Activated CD4-positive, alpha-beta T cell treated with anti-CD3 and anti-CD28 coated beads for 36 hours (primary cell): ENCODE data around the gene TGIF1. TPM values are rescaled to one million over a fixed set of nuclear protein-coding genes. Genes with fewer than 3 reads are reported as not detected.

Source experiments
- ATAC-seq: fragments of 200-7000 bp; cut with Tn5 transposase; one replicate; pipeline ENCODE4 v1.10.0; 2021; ENCODE audit warnings: mild to moderate bottlenecking, moderate library complexity
- CTCF ChIA-PET: fragments of 350-600 bp; sonication (Branson Sonifier 250); formaldehyde crosslinking; loops from one replicate; lab custom pipeline; 2021; ENCODE audit warnings: antibody characterized with exemption; lab: Charles Lee
- POLR2A ChIA-PET: fragments of 350-600 bp; sonication (Branson Sonifier 250); formaldehyde crosslinking; loops from one replicate; lab custom pipeline; 2021; ENCODE audit warnings: antibody characterized with exemption, inconsistent platforms; lab: Charles Lee
- DNase-seq: peaks from one replicate; pipeline ENCODE4 v3.0.0-alpha.2; 2020
- H3K27ac Mint-ChIP-seq: one replicate; pipeline ENCODE4 v1.8.0; 2021; ENCODE audit warnings: mixed read lengths
- H3K27me3 Mint-ChIP-seq: one replicate; pipeline ENCODE4 v1.8.0; 2021; ENCODE audit warnings: mixed read lengths
- H3K36me3 Mint-ChIP-seq: one replicate; pipeline ENCODE4 v1.8.0; 2021; ENCODE audit warnings: low read depth, mixed read lengths
- H3K4me1 Mint-ChIP-seq: one replicate; pipeline ENCODE4 v1.8.0; 2021; ENCODE audit warnings: mixed read lengths
- H3K4me3 Mint-ChIP-seq: one replicate; pipeline ENCODE4 v1.8.0; 2021; ENCODE audit warnings: mild to moderate bottlenecking, moderate library complexity, mixed read lengths
- H3K9me3 Mint-ChIP-seq: one replicate; pipeline ENCODE4 v1.8.0; 2021; ENCODE audit warnings: low read depth, mixed read lengths
- intact Hi-C, 2 experiments: fragments of 100-400 bp; cut with DNase I in 1 of 2; cut with micrococcal nuclease in 1 of 2; formaldehyde crosslinking; loops; one replicate each; pipeline versions ENCODE4 v1.14.2 to v1.15.1; 2022 to 2024; cut with DNase I, micrococcal nuclease
- total RNA-seq, 2 experiments: library from RNA; stranded (reverse); gene quantifications; one replicate each; pipeline ENCODE4 v1.2.3, GENCODE V29; 2021

TGIF1 gene
- total RNA-seq, 2 experiments from 2014 or later = 42.7 to 46.3 TPM

DNA sequence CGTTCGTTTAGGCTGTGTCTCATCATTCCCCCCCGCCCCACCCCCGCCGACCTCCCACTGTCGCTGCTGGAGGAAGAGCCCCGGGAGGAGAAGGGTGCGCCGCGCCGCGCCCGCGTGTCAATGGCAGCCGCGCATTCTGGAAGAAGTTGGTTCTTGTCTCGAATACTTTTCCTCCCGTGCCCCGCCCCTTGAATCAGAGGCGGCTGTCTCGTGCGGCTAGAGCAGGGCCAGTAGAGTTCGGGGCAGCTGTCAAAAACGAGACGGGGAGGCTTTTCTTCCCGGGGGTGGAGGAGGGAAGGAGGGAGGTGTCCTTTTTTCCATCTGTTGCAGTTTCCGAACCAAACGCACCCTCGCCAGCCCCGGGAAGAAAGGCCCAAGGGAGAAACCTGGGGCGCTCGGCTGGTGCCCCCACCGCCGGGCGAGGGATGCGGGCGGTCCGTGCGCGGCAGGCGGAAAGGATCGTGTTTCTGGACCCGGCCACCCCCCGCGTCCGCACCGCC lies 410 bp upstream of the TGIF1 start:
- H3K9me3 Mint-ChIP-seq = no peaks in the 10 kb centered on the region
- peak; percentile 2 for ATAC-seq
- H3K27ac Mint-ChIP-seq = peak overlapping the region; percentile 97
- ChIA-PET POLR2A (interaction anchor here (0.5 to 2.6 kb wide), 5 partner anchors 9 to 403 kb away, joined by 3 to 17 read pairs (median 3); no protein-coding TSS in a partner anchor), CTCF (interaction anchor here (0.7 to 1.7 kb wide), 2 partner anchors 140 to 168 kb away, joined by 4 read pairs; no protein-coding TSS in a partner anchor)
- peak overlapping the region; percentile 94 for H3K4me3 Mint-ChIP-seq
- peak; percentile 85 for DNase-seq
- peaks cover 36% of the 10 kb centered on the region for H3K4me1 Mint-ChIP-seq
- peaks cover 20% of the 10 kb centered on the region for H3K36me3 Mint-ChIP-seq
- intact Hi-C loops = loop anchor here (2.0 to 5.0 kb wide), 15 partner anchors 37 to 1848 kb away; partner anchors contain the start of genes METTL4 (in 1 of the 2), MYL12A (in 1 of the 2), MYL12B (in 1 of the 2) and NDC80 (in 1 of the 2)
- H3K27me3 Mint-ChIP-seq = no peaks in the 10 kb centered on the region

- Mint-ChIP-seq H3K9me3 (no peaks in the 10 kb centered on the region), H3K4me3 (peak overlapping the region; percentile 94), H3K27me3 (no peaks in the 10 kb centered on the region), H3K4me1 (peaks cover 48% of the 10 kb centered on the region), H3K27ac (peak overlapping the region; percentile 99), H3K36me3 (peaks cover 20% of the 10 kb centered on the region)
- DNase-seq = no peak
- intact Hi-C loops = loop anchor here (1.0 to 5.0 kb wide), 14 partner anchors 70 to 1847 kb away; partner anchors contain the start of genes MYL12B (in 2 of the 2), MYL12A (in 1 of the 2), SMCHD1 (in 1 of the 2) and ZBTB14 (in 1 of the 2)
- no peak for ATAC-seq
- ChIA-PET POLR2A (interaction anchor here (0.7 to 3.6 kb wide), 4 partner anchors 8 to 472 kb away, joined by 3 to 58 read pairs (median 4); no protein-coding TSS in a partner anchor), CTCF (interaction anchor here (0.6 to 5.4 kb wide), 7 partner anchors 15 to 292 kb away, joined by 3 to 54 read pairs (median 4); no protein-coding TSS in a partner anchor)
Observed at GRCh38 chr18:3450799-3451182, 819 bp downstream of the TGIF1 start.

- Mint-ChIP-seq H3K27ac (peak overlapping the region; percentile 99), H3K4me3 (peak overlapping the region; percentile 94), H3K36me3 (peaks cover 26% of the 10 kb centered on the region), H3K9me3 (no peaks in the 10 kb centered on the region), H3K27me3 (no peaks in the 10 kb centered on the region), H3K4me1 (peaks cover 50% of the 10 kb centered on the region)
- ChIA-PET CTCF (interaction anchor here (0.6 to 5.4 kb wide), 12 partner anchors 15 to 445 kb away, joined by 3 to 54 read pairs (median 6); no protein-coding TSS in a partner anchor), POLR2A (interaction anchor here (0.7 to 3.6 kb wide), 6 partner anchors 8 to 472 kb away, joined by 3 to 58 read pairs (median 4); partner anchors contain the start of gene MYL12A)
- peak; percentile 24 for ATAC-seq
- DNase-seq = peak; percentile 94
- intact Hi-C loops = loop anchor here (1.0 to 5.0 kb wide), 14 partner anchors 71 to 1846 kb away; partner anchors contain the start of genes MYL12B (in 2 of the 2), MYL12A (in 1 of the 2), SMCHD1 (in 1 of the 2) and ZBTB14 (in 1 of the 2)
Observed at GRCh38 chr18:3451183-3451988, 1.4 kb downstream of the TGIF1 start.

DNA sequence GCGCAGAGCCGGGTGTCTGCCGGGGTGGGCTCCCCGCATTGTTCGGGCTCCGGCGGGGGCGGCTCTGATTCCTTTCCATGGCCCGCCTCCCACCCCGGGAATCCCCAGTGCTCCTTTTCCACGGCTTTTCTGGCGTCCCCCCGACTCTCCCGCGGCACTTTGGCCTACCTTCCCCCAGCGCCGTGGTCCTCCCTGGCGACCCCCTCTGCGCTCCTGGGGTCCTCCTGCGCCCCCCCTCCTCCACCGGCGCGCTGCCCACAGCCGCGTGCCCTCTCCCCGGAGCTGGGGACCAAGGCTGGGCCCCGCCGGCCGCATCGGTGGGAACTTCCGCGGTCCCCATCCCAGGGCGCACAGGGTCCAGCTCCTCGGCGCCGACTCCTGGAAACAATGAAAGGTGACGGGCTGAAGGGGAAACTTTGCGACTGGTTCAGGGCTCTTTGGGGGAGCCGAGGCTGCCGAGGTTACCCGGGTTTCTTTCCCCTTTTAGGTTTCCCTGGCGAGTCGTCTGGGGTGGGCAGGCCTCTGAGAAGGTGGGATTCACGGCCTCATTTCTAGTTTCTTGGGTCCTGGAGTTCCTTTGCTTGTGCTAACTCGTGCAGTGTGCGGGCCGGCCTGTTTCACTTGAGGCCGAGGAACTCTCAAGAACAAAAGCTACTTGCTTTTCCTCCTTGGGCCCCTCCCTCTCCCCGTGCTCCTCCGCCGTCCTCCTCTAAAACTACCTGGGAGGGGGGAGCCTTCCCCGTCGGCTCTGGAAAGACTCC lies 2.2 kb downstream of the TGIF1 start:
- CTCF ChIA-PET = interaction anchor here (0.6 to 5.4 kb wide), 13 partner anchors 9 to 214 kb away, joined by 3 to 54 read pairs (median 4); no protein-coding TSS in a partner anchor
- ATAC-seq (no peak), DNase-seq (peak; percentile 66)
- peaks cover 33% of the 10 kb centered on the region for H3K36me3 Mint-ChIP-seq
- H3K9me3 Mint-ChIP-seq = no peaks in the 10 kb centered on the region
- peak overlapping the region; percentile 99 for H3K27ac Mint-ChIP-seq
- peak overlapping the region; percentile 94 for H3K4me3 Mint-ChIP-seq
- peaks cover 50% of the 10 kb centered on the region for H3K4me1 Mint-ChIP-seq
- POLR2A ChIA-PET = interaction anchor here (0.6 to 3.6 kb wide), 5 partner anchors 21 to 205 kb away, joined by 3 to 58 read pairs (median 4); partner anchors contain the start of gene MYL12A
- intact Hi-C loops = loop anchor here (1.0 to 5.0 kb wide), 14 partner anchors 71 to 1845 kb away; partner anchors contain the start of genes MYL12B (in 2 of the 2), MYL12A (in 1 of the 2), SMCHD1 (in 1 of the 2) and ZBTB14 (in 1 of the 2)
- H3K27me3 Mint-ChIP-seq = no peaks in the 10 kb centered on the region

DNA sequence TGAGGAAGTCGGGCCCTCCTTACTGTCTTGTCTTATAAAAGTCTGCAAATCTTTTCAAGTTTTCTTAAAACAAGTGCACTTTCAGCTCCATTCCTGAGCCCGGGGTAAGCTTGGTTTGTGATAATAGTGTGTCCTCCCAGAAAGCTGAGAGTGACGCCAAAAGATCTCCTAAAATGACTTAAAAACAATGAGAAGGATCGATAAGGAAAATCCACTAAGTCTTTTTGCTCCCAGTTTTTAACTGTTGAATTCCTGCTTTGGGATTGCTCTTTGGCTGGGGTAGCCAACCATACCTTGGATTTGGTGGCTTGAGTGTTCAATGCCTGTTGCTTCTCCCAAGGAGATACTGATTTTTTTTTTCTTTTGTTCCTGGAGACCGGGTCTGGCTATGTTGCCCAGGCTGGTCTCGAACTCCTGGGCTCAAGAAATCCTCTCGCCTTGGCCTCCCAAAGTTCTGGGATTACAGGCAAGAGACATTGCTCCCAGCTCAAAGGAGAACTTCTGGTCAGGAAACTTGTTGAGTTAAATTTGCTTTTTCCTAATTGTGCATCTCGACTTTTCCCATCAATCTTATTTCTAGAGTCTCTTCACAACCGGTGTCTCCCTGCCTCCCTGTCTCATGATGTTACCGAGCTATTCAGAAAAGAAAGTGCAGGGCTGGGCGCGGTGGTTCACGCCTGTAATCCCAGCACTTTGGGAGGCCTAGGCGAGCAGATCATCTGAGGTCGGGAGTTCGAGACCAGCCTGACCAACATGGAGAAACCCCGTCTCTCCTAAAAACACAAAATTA lies 3.0 kb downstream of the TGIF1 start:
- ATAC-seq (no peak), DNase-seq (no peak)
- Mint-ChIP-seq H3K36me3 (peaks cover 39% of the 10 kb centered on the region), H3K27me3 (no peaks in the 10 kb centered on the region), H3K9me3 (no peaks in the 10 kb centered on the region), H3K4me1 (peaks cover 51% of the 10 kb centered on the region), H3K27ac (peak overlapping the region; percentile 99), H3K4me3 (peak overlapping the region; percentile 94)
- CTCF ChIA-PET = interaction anchor here (0.6 to 5.4 kb wide), 14 partner anchors 8 to 213 kb away, joined by 3 to 54 read pairs (median 5); no protein-coding TSS in a partner anchor
- intact Hi-C loops = loop anchor here (5.0 kb wide), 9 partner anchors 89 to 1844 kb away; partner anchors contain the start of genes MYL12A (in 1 of the 2), MYL12B (in 1 of the 2), SMCHD1 (in 1 of the 2) and ZBTB14 (in 1 of the 2)
- POLR2A ChIA-PET = interaction anchor here (0.6 to 3.6 kb wide), 5 partner anchors 20 to 206 kb away, joined by 3 to 58 read pairs (median 4); partner anchors contain the start of gene MYL12A

DNA sequence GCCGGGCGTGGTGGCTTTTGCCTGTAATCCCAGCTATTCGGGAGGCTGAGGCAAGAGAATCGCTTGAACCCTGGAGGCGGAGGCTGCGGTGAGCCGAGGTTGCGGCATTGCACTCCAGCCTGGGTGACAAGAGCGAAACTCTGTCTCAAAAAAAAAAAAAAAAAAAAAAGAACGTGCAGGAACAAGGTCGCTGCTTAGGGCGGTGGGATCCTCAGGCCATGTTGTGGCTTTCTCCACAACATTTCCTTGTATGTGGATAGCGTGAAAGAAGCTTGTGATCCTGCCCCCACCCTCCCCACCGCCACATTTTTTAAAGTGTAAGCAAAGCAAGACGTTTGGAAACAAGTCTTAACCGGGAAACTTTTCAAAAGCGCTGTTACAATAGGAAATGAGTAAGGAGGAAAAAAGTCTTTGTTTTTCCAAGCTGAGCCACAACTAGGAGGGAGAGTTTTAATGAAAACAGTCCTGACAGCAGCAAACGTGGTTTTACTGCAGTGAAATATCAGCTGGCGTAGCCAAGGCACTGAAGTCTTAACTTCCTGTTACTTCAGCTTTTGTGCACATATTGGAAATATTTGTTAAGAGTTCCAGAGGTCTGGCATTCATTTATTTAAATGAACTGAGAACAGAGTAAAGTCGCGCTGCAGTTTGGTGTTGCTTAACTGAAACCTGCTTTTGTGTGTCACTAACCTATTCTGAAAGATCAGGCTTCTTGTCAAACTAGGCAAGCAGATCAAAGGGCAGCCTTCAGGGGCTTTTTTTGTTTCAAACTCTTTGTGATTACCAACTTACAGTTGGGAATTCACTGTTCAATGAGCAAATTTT lies 3.8 kb downstream of the TGIF1 start:
- DNase-seq = peak; percentile 66
- intact Hi-C loops = loop anchor here (1.0 to 5.0 kb wide), 15 partner anchors 73 to 1844 kb away; partner anchors contain the start of genes MYL12A (in 1 of the 2), MYL12B (in 1 of the 2), SMCHD1 (in 1 of the 2) and ZBTB14 (in 1 of the 2)
- peaks cover 48% of the 10 kb centered on the region for H3K36me3 Mint-ChIP-seq

DNA sequence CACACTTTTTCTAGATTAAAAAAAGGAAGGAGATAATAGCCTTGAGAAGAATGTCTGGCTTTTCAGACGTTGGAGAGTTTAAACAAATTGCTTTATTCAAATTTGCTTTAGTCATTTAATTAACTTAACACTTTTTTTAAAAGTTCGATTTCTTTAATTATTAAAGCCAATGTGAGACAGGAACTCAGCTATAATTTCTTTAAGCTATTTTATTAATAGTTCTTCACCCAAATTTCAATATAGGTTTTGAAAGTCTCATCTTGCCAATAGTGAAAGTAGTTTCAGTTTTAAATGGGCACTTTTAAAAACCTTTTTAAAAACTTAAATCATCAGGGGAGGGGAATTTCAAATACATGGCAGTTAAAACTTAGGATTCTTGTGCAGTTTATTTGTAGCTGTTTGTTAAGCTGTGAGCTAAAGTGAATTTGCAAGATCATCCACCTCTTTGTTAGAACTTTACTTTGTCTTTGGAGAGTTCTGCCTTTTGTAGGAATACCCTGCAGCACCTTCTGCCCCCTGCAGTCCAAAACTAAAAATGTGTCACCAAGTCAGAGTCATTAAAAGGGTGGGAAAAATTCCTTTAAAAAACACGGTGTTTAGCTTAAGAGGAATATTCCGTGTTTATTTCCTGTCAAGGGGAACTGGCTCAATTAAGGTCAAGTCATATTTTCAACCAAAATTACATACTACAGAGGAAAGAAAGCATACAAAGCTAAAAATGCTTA lies 4.6 kb downstream of the TGIF1 start:
- peak; percentile 40 for DNase-seq
- H3K9me3 Mint-ChIP-seq = no peaks in the 10 kb centered on the region
- POLR2A ChIA-PET = interaction anchor here (0.7 kb wide), 1 partner anchor 393 kb away, joined by 3 read pairs; no protein-coding TSS in a partner anchor

More for the DNA sequence above, 3.8 kb downstream of the TGIF1 start:
- peak; percentile 27 for ATAC-seq
- H3K27ac Mint-ChIP-seq = peak overlapping the region; percentile 99
- H3K4me3 Mint-ChIP-seq = peak overlapping the region; percentile 94
- POLR2A ChIA-PET = interaction anchor here (0.7 to 3.6 kb wide), 3 partner anchors 141 to 392 kb away, joined by 3 to 58 read pairs (median 8); partner anchors contain the start of gene MYL12A
- CTCF ChIA-PET = interaction anchor here (0.6 to 5.4 kb wide), 36 partner anchors 12 to 234 kb away, joined by 3 to 54 read pairs (median 4); no protein-coding TSS in a partner anchor
- no peaks in the 10 kb centered on the region for H3K9me3 Mint-ChIP-seq
- peaks cover 59% of the 10 kb centered on the region for H3K4me1 Mint-ChIP-seq
- no peaks in the 10 kb centered on the region for H3K27me3 Mint-ChIP-seq

GRCh38 chr18:3455090-3455635 lies 5.2 kb downstream of the TGIF1 start:
- ChIA-PET POLR2A (no interaction called here), CTCF (interaction anchor here (0.6 to 5.4 kb wide), 28 partner anchors 11 to 415 kb away, joined by 3 to 54 read pairs (median 4); no protein-coding TSS in a partner anchor)
- peaks cover 69% of the 10 kb centered on the region for H3K4me1 Mint-ChIP-seq
- no peak for DNase-seq
- H3K4me3 Mint-ChIP-seq = peak overlapping the region; percentile 94
- H3K27me3 Mint-ChIP-seq = no peaks in the 10 kb centered on the region
- peaks cover 56% of the 10 kb centered on the region for H3K36me3 Mint-ChIP-seq
- ATAC-seq = no peak
- peak overlapping the region; percentile 55 for H3K27ac Mint-ChIP-seq
- intact Hi-C loops = loop anchor here (2.0 kb wide), 2 partner anchors 198 to 208 kb away; no protein-coding TSS in a partner anchor
- no peaks in the 10 kb centered on the region for H3K9me3 Mint-ChIP-seq

More for the DNA sequence above, 4.6 kb downstream of the TGIF1 start:
- no peak for ATAC-seq
- Mint-ChIP-seq H3K36me3 (peaks cover 55% of the 10 kb centered on the region), H3K4me1 (peaks cover 67% of the 10 kb centered on the region), H3K27me3 (no peaks in the 10 kb centered on the region), H3K4me3 (peak overlapping the region; percentile 94), H3K27ac (peak overlapping the region; percentile 99)
- intact Hi-C loops = loop anchor here (1.0 to 5.0 kb wide), 15 partner anchors 74 to 1843 kb away; partner anchors contain the start of genes MYL12A (in 1 of the 2), MYL12B (in 1 of the 2), SMCHD1 (in 1 of the 2) and ZBTB14 (in 1 of the 2)
- CTCF ChIA-PET = interaction anchor here (0.6 to 5.4 kb wide), 39 partner anchors 11 to 415 kb away, joined by 3 to 54 read pairs (median 4); no protein-coding TSS in a partner anchor
